NCI-H187 treated with DMSO at 0.1 percent for 48 hours (cell line): ENCODE data around the gene IVD.

Experiments
- DNase-seq: peaks from one replicate; lab custom pipeline; 2025; lab: John Stamatoyannopoulos, UW

The IVD gene

GRCh38 chr15:40405501-40406381, at the start of gene IVD:
IVD (plus strand) TSS chr15:40405795; CDS start chr15:40405828, 33 bp downstream.
- peak; percentile 65 for DNase-seq

GRCh38 chr15:40355976-40356585, 49.5 kb upstream of the IVD start:
- no peak for DNase-seq

- DNase-seq = no peak
Measured at GRCh38 chr15:40357246-40357645, 48.3 kb upstream of the IVD start.

DNA sequence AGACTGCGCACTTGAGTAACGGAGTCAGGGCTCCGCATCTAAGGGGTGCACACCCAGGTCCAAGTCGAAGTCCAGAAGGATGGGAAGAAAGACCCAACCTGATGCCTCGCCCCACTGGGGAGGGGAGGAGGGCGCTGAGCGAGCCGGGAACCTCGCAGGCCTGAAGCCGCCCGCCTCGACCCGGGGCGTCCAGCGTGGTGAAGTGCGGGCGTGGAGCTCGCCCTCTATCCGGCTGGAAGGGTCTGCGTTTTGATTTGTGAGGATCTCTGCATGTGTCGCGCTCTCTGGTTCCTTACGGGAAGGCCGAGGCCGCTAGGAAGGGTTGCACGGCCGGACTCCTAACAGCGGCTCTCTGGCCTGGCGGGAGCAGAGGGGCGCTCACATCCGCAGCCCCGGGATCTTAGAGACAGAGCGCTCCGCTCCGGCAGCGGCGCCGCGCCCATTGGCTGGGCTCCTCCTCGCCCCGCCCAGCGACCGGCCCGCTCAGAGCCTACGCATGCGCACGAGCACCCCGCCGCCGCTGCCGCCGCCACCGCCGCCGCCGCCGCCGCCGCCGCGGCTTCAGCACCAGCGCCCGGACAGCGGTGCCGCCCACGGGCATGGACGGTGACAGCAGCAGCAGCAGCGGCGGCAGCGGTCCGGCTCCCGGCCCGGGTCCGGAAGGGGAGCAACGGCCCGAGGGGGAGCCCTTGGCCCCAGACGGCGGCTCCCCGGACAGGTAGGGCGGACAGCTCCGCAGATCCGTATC, 47.7 kb upstream of the IVD start, which contains the start of gene DISP2:
TSS of gene DISP2 (plus strand) at position 497 of the 748 bp plus-strand sequence. CDS start at position 600, 103 bp downstream.
- no peak for DNase-seq

DNA sequence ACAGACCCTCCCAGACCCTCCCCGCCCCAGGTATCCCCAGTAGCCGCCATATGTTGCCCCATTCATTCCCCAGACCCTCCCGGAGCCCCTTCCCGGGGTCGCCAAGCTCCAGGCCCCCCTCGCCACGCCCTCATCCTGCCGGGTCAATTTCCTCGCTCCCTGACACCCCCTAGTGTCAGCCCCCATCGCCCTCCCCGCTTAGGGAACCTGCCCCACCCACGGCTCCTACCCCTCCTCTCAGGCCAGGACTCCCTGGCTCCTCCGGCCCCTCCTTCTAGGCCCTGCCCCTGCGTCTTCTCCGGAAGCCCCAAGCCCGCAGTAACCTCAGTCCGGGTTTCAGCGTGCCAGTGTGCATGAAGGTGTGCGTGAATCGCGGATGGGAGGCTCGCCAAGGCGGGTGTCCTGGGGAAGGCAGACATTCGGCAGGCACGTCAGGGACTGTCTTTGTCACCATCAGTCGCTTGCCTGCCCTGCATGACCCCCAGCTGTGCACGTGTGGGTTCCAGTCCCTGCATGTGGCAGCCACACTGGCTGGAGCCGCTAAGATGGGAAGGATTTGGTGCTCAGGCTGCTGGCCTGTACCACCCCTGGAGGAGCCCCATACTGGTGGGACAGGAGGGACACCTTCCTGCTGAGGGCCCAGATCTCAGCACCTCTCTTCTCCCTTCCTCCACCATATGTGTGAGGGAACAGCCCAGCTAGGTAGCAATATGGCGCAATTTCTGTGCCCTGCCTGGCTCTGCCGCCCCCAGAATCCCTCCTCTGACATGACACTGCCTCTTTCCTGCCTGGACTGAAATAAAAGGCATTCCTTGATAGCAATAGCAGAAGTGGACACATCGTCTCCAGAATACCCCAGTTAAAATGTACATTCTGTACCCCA, 46.9 kb upstream of the IVD start:
- no peak for DNase-seq

- DNase-seq = no peak
Measured at GRCh38 chr15:40360015-40360414, 45.6 kb upstream of the IVD start.

GRCh38 chr15:40361640-40362039, 44.0 kb upstream of the IVD start:
- DNase-seq = no peak

GRCh38 chr15:40363611-40364010, 42.0 kb upstream of the IVD start:
- DNase-seq = no peak

- no peak for DNase-seq
Measured at GRCh38 chr15:40364251-40364650, 41.3 kb upstream of the IVD start.

DNA sequence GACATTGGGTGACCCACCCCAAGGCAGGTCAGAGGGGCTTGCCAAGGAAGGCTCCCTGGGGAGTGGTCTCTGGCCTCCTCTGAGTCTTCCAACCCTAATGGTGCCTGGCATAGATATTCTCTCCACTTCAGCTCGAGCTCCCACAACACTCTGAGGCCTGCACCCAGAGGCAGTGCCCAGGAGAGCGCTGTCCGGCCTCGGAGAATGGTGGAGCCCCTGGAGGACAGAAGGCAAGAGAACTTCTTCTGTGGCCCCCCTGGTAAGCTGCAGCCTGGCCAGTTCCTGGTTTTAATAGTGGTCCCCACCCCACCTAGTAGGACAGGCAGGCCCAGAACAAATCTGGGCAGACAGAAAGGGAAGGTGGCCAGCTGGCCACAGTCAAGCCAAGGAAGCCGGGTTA, 40.6 kb upstream of the IVD start:
- no peak for DNase-seq

DNA sequence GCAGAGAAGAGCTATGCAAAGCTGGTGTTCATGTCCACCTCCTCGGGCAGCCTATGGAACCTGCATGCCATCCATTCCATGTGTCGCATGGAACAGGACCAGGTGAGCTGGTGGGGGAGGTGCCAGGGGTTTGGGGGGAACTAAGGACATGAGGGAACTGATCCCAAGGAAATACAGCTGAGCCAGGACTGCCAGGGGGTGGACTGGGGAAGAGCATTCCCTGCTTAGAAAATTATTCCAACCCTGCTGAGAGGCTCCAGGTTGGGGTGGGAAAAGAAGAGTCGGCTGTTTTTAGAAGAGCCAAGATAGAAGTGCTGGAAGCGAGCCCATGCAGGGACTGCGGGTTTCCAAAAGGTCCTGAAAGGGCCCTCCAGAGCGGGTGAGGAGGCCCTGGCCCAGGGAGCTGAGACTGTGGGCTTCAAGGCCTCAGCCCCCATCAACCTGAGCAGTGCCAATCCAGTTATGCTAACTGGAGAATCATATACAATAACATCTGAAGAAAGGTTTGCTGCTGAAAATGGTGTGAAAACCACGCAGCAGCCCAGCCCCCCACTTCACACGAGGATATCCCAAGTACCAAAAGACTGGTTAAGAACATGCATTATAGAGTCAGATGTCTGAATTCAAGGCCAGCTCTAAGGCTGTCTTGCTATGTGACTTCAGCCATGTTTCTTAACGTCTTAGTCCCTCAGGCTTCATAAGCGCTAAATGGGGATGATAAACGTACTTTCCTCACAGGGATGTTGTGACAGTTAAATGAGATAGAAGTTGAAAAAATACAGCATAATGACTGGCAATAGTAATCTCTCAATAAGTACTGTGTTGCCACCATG, 39.8 kb upstream of the IVD start:
- no peak for DNase-seq

GRCh38 chr15:40366457-40367370, 38.9 kb upstream of the IVD start:
- DNase-seq = no peak

DNA sequence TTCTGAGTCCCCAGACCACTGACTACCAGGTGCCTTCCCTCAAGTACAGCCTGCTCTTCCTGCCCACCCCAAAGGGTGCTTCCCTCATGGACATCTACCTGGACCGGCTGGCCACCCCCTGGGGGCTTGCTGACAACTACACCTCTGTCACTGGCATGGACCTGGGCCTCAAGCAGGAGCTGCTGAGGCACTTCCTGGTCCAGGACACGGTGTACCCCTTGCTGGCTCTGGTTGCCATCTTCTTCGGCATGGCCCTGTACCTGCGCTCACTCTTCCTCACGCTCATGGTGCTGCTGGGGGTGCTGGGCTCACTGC, 38.3 kb upstream of the IVD start:
- DNase-seq = no peak

GRCh38 chr15:40367686-40368611, 37.6 kb upstream of the IVD start:
- peak; percentile 22 for DNase-seq

- DNase-seq = no peak
Measured at GRCh38 chr15:40368719-40369473, 36.7 kb upstream of the IVD start.

- DNase-seq = no peak
Measured at GRCh38 chr15:40369474-40369869, 36.1 kb upstream of the IVD start.

- no peak for DNase-seq
Measured at GRCh38 chr15:40369971-40370370, 35.6 kb upstream of the IVD start.

DNA sequence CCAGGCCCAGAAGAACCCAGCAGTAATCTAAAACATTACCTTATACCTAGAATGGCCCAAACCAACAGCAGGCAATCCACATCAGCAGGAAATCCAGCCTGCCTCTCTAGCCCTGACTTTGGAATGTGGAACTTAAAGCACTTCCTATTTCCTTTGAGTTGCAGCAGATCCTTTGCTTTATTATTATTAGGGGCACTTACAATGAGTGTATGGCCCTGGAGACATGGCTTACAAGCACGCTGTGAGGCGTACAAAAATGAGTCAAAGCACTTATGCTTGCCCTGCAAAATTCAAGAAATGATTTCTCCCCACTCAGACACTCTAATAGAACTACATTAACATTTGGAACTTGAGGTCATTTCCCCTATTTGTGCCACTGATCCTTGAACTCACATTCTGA, 32.6 kb upstream of the IVD start:
- no peak for DNase-seq
